ENCODE measurements around the gene TEAD4. TPM values are rescaled to one million over a fixed set of nuclear protein-coding genes. Genes with fewer than 3 reads are reported as not detected.

TEAD4 gene
- total RNA-seq, 1 donor from 2014 or later, result 30.0 TPM

DNA sequence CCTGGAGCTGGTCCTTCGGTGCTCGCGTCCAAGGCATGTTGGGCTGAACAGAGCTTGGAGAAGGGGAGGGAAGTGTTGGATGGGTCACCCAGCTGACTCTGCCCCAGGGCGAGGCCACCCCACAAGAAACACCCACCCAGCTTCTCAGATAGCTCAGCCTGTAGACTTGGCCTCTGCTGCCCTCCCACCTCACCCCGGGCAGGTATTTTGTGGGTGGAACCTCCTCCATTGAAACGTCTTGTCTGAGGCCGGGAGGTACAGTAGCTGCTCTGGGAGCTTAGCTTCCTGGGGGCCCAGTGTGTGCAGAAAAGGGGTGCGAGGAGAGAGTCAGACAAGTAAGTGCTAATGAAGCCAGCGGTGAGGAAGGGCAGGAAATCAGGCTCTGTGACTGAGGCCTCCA lies 63.2 kb downstream of the TEAD4 start:
- DNase-seq (ENCODE audit: extremely low spot score, unreplicated experiment), result no peak
- Mint-ChIP-seq H3K27ac (ENCODE audit: unreplicated experiment) (no peak overlapping the region), H3K4me3 (ENCODE audit: unreplicated experiment) (no peak overlapping the region), H3K27me3 (ENCODE audit: unreplicated experiment) (no peaks in the 10 kb centered on the region), H3K9me3 (ENCODE audit: unreplicated experiment) (no peaks in the 10 kb centered on the region), H3K36me3 (ENCODE audit: unreplicated experiment) (peaks cover 33% of the 10 kb centered on the region), H3K4me1 (ENCODE audit: unreplicated experiment) (no peaks in the 10 kb centered on the region)
- TF ChIP-seq, protein P1, sequence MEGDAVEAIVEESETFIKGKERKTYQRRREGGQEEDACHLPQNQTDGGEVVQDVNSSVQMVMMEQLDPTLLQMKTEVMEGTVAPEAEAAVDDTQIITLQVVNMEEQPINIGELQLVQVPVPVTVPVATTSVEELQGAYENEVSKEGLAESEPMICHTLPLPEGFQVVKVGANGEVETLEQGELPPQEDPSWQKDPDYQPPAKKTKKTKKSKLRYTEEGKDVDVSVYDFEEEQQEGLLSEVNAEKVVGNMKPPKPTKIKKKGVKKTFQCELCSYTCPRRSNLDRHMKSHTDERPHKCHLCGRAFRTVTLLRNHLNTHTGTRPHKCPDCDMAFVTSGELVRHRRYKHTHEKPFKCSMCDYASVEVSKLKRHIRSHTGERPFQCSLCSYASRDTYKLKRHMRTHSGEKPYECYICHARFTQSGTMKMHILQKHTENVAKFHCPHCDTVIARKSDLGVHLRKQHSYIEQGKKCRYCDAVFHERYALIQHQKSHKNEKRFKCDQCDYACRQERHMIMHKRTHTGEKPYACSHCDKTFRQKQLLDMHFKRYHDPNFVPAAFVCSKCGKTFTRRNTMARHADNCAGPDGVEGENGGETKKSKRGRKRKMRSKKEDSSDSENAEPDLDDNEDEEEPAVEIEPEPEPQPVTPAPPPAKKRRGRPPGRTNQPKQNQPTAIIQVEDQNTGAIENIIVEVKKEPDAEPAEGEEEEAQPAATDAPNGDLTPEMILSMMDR (IDR thresholded peaks at IDR 0.05), result no peak

DNA sequence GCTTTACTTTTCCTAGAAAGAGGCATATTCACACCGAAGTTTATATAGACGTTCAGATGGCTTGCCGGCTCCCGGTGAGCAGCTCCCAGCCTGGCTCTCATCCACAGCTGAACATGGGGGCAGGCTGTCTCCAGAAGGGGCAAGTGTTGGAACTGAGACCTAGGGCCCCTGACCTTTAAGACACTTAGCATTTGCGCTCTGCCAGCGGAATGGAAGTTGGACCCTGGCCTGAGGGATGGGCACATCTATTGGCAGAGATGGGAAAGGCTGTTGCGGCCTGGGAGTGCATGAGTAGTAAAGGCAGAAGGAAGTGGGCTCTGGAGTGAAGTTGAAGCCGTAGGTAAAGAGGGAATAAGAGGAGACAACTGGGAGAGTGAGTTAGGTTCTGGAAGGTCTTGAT lies 63.8 kb downstream of the TEAD4 start:
- peaks cover 33% of the 10 kb centered on the region for H3K36me3 Mint-ChIP-seq (ENCODE audit: unreplicated experiment)

DNA sequence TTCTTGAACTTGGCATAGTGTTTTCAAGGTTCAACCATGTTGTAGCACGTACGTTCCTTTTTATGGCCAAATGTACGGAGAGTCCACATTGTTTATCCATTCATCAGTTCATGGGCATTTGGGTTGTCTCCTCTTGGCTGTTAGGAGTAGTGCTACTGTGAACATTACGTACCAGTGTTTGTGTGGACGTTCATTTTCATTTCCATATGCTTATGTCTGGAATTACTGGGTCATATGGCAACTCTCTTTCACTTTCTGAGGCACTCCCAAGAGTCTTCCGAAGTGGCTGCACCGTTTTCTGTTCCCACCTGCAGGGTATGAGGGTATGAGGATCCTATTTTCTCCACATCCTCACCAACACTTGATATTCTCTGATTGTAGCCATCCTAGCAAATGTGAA lies 68.9 kb downstream of the TEAD4 start:
- Mint-ChIP-seq H3K9me3 (ENCODE audit: unreplicated experiment) (no peaks in the 10 kb centered on the region), H3K4me3 (ENCODE audit: unreplicated experiment) (no peak overlapping the region), H3K27me3 (ENCODE audit: unreplicated experiment) (no peaks in the 10 kb centered on the region), H3K27ac (ENCODE audit: unreplicated experiment) (no peak overlapping the region), H3K4me1 (ENCODE audit: unreplicated experiment) (no peaks in the 10 kb centered on the region), H3K36me3 (ENCODE audit: unreplicated experiment) (peaks cover 19% of the 10 kb centered on the region)
- TF ChIP-seq, protein P1 (IDR thresholded peaks at IDR 0.05), result no peak
- no peak for DNase-seq (ENCODE audit: extremely low spot score, unreplicated experiment)

More for the DNA sequence above, 63.8 kb downstream of the TEAD4 start:
- no peaks in the 10 kb centered on the region for H3K9me3 Mint-ChIP-seq (ENCODE audit: unreplicated experiment)
- no peaks in the 10 kb centered on the region for H3K4me1 Mint-ChIP-seq (ENCODE audit: unreplicated experiment)
- H3K4me3 Mint-ChIP-seq (ENCODE audit: unreplicated experiment), result no peak overlapping the region
- no peak for DNase-seq (ENCODE audit: extremely low spot score, unreplicated experiment)
- TF ChIP-seq, protein P1 (IDR thresholded peaks at IDR 0.05), result no peak
- H3K27ac Mint-ChIP-seq (ENCODE audit: unreplicated experiment), result peak overlapping the region; percentile 33
- no peaks in the 10 kb centered on the region for H3K27me3 Mint-ChIP-seq (ENCODE audit: unreplicated experiment)

DNA sequence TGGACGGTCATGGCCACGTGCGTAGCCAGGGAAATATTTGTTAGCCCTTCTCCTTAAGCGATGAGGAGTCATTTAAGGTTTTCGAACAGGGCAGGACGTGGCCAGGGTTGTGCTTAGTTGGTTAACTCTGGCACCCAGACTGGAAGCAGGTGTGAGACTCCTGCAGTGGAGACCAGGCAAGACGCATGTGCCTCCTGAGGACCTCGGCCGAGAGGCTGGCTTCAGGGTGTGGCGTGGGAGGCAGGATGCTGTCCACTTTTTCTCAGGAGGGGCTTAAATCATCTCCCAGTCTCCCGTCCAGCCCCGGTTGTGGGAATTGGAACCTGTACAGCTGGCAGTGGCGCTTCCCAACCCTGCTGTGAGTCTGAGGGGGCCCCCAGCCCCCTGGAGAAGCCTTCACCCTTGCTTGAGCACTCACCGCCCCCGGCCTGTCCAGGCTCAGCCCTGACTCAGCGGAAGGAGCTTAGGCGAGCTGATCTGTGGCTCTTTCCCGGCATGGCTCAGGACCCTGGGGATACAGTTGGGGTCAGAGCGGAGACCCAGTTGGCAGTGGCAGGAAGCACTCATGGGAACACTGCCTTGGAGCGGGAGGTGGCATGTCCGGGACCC lies 71.7 kb downstream of the TEAD4 start:
- Mint-ChIP-seq H3K4me1 (ENCODE audit: unreplicated experiment) (peaks cover 9% of the 10 kb centered on the region), H3K9me3 (ENCODE audit: unreplicated experiment) (no peaks in the 10 kb centered on the region), H3K4me3 (ENCODE audit: unreplicated experiment) (no peak overlapping the region), H3K27me3 (ENCODE audit: unreplicated experiment) (no peaks in the 10 kb centered on the region), H3K27ac (ENCODE audit: unreplicated experiment) (no peak overlapping the region), H3K36me3 (ENCODE audit: unreplicated experiment) (peaks cover 8% of the 10 kb centered on the region)
- TF ChIP-seq, protein P1 (IDR thresholded peaks at IDR 0.05), result no peak
- no peak for DNase-seq (ENCODE audit: extremely low spot score, unreplicated experiment)

DNA sequence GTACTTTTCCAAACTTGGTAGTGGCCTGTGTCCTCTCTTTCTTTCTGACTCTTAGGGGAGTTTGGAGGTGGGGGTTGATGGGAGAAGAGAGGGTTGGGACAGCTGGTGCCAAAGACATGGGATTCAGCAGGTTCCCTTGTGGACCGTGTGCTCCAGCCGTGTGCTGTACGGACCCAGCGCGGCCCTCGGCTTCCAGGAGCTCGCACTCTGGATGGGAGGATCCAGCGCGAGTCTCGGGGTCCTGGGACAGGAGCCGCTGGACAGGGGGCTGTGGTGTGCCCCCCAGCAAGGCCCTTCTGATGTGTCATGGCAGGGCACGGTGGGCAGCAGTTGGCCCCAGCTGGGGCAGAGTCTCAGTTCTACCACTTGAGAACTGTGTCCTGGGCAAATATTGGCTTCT lies 73.0 kb downstream of the TEAD4 start:
- no peak overlapping the region for H3K27ac Mint-ChIP-seq (ENCODE audit: unreplicated experiment)
- no peaks in the 10 kb centered on the region for H3K27me3 Mint-ChIP-seq (ENCODE audit: unreplicated experiment)
- no peaks in the 10 kb centered on the region for H3K9me3 Mint-ChIP-seq (ENCODE audit: unreplicated experiment)
- TF ChIP-seq, protein P1 (IDR thresholded peaks at IDR 0.05), result no peak
- DNase-seq (ENCODE audit: extremely low spot score, unreplicated experiment), result no peak
- H3K4me1 Mint-ChIP-seq (ENCODE audit: unreplicated experiment), result peaks cover 9% of the 10 kb centered on the region
- H3K36me3 Mint-ChIP-seq (ENCODE audit: unreplicated experiment), result peaks cover 9% of the 10 kb centered on the region
- H3K4me3 Mint-ChIP-seq (ENCODE audit: unreplicated experiment), result no peak overlapping the region
